GM19238 (cell line): ENCODE data around the gene SETD9.

Source experiments
- DNase-seq: peaks from one replicate; pipeline ENCODE4 v3.0.0; 2011; ENCODE audit warnings: low spot score; ENCODE audit not compliant: insufficient read length

SETD9 gene

GRCh38 chr5:56934325-56934724, 24.9 kb downstream of the SETD9 start:
- no peak for DNase-seq

DNA sequence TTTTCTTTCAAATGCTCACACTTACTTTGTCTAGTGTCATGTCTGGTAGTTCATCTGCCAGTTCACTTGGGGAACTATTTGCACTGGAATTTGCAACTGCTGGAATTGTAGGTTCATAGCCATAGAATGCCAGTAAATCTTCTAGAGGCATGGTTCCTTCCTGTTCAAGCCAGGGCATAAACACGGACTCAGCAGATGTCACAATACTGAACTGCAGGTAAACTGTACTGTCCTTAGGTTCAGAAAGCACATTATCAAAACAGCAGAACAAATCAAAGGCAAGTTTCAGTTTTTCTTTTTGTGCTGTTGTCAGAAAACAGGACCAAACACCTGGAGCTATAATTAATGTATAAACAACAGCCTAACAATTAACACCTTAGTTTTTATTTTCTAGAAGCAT, 29.5 kb downstream of the SETD9 start:
- DNase-seq, result no peak

GRCh38 chr5:56941981-56942380, 32.6 kb downstream of the SETD9 start:
- no peak for DNase-seq

- no peak for DNase-seq
These were observed 37.7 kb downstream of the SETD9 start for GRCh38 chr5:56947052-56947451.

DNA sequence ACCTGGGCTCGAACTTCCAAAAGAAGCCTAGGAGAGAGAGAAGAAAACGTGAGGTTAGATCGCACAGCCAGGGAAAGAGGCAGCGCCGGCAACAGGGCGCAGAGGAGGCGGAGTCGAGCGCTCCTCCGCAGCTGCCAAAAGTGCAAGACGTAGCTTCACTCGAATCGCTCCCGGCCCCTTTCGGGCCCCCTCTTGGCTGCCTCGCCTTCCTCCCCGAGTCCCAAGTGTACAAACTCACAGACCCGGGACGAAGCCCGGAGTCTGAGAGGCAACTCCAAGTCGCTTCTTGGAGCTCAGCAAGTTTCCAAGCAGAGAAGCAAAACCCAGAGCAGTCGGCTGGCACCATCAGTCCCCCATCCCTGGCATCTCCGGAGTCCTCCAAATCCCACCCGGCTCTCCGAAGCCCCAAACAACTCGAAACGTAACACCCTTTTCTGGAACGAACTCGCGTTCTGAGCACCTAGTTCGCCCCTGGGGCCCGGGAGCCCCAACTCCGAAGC, 41.3 kb downstream of the SETD9 start:
- DNase-seq, result peak; percentile 56

DNA sequence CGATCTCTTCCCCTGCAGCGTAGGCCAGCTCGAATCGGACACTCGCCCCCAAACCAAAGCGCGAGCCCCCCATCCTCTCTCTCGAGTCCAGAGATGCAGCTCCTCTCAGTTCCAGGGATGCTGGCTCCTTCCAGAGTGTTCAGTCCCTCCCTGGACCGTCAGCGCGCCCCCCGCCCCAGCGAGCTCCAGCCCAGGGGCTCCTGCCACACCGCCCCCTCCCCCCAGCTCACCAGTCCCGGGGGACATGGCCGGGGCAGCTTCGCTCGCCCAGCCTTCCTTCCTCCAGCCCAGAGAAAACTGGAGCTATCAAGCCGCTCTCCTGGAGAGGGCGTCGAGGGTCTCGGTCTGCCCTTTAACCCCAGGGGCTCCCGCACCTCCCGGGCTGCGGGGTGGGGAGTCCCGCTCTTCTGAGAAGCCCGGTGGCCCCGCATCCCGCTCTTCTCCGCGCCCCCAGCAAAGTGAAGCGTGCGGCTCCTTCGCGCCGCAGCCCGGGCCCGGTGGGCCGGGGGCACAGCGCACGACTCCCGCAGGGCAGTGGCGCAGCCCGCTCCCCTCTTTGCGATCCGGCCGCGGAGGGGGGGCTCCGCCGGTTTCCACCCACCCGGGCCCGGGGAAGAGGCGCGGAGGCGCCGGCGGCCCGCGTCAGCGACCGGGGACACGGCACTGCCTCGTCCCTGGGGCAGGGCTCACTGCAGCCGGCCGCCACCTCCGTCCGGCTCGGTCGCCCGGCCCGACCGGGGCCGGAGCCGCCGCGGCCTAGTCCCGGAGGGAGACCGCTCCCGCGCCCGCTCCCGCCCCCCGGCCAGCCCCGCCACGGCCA, 41.9 kb downstream of the SETD9 start:
- peak; percentile 23 for DNase-seq

DNA sequence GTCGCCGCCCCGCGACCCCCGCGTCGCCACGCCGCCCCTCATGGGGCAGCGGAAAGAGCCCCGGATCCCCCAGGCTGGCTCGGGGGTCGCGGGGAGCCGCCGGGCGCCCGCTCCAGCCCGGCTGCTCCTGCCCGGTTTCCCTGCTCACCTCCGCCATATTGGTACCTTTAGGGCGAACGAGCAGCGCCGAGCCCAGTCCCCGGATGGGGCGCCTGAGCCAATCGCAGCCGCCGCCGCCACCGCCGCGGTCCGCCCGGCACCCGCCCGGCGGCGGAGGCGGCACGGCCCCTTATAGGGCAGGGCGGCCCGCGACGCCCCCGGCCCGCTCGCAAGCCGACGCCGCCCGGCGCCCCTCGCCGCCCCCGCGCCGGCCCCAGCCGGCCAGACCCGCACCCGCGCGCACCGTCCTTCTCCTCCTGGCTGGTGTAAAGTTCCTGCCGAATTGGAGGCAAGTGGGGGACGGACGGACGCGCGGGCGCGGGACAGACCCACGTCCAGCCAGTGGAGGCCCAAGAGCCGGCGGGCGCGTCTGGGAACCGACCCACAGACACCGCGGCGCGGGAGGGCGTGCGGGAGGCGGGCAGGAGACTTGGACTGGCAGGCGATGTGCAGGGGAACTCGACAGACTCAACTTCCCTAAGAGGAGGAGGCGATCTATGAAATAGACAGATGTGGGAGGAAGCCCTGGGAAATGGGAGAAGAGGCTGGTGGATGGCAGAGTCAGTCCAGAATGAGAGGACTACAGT, 42.7 kb downstream of the SETD9 start, which contains the start of gene MIER3:
Gene MIER3, minus strand, starts transcription at position 178 of the 746 bp plus-strand sequence. Its CDS starts 21 bp downstream, at position 157.
- DNase-seq, result peak; percentile 91

- no peak for DNase-seq
These were observed 44.9 kb downstream of the SETD9 start for GRCh38 chr5:56954262-56954661.

DNA sequence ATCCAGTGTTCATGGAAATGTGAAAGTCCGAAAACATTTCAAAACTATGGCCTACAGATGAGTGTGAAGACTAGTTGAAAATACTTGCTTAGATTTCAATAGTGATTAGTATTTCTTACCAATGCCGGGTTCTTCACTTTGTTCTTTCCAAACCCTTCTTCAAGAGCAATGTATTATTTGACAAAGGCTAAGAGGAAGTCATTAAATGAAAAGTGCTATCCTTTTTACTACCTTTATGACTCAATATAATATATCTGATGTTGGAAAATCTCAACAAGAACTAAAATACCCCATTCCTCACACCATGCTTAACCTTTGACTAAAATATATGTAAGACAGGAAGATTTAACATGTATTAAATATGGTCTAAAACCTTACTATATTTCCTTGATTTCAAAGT, 49.2 kb downstream of the SETD9 start:
- DNase-seq, result no peak

- DNase-seq, result no peak
These were observed 49.9 kb downstream of the SETD9 start for GRCh38 chr5:56959326-56959725.

DNA sequence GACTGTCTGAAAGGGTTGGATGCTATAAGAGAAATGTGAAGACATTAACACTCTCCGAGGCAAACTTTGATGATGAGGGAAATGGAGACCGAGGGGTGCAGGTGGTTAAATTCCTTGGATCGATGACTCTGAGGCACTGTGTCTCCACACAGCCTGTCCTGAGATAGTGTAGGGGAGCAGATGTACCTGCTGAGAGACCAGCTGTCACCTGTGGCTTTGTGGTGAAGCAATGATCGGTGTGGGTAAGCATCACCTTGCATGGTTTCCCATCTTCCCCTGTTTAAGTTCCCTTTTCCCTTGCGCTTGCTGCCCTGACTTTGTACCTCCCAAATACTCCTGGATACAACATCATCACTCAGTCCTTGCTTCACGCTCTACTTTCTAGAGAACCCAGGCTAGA, 52.4 kb downstream of the SETD9 start:
- DNase-seq, result no peak

GRCh38 chr5:56962286-56962685, 52.9 kb downstream of the SETD9 start:
- DNase-seq, result no peak

GRCh38 chr5:56963246-56963645, 53.9 kb downstream of the SETD9 start:
- no peak for DNase-seq

- no peak for DNase-seq
These were observed 54.8 kb downstream of the SETD9 start for GRCh38 chr5:56964173-56964572.
